RPMI8226 (cell line): Measurements from ENCODE around the gene DCBLD1.

Source experiments
- DNase-seq: peaks from one replicate; pipeline ENCODE4 v3.0.0-alpha.2; 2015

The DCBLD1 gene

DNA sequence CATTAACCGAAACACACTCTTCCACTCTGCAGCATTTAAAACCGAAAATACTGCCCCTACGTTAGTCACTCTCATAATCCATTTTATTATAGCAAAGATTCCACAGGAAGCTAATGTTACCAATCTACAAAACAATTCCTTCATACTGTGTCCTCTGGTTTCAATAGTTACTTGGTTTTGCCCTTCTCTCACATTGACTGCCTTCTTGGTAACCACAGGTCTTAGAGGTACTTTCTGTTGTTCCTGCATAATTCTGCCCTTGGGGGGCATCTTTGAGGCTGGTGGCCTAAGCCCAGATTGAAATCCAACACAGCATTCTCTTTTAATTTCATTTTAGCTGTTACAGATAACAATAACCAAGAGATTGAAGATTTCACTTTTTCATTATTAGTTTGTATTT, 9.8 kb upstream of the DCBLD1 start:
- DNase-seq: no peak

GRCh38 chr6:117473401-117473800, 9.1 kb upstream of the DCBLD1 start:
- no peak for DNase-seq

GRCh38 chr6:117477988-117478852, 4.3 kb upstream of the DCBLD1 start:
- peak; percentile 43 for DNase-seq

DNA sequence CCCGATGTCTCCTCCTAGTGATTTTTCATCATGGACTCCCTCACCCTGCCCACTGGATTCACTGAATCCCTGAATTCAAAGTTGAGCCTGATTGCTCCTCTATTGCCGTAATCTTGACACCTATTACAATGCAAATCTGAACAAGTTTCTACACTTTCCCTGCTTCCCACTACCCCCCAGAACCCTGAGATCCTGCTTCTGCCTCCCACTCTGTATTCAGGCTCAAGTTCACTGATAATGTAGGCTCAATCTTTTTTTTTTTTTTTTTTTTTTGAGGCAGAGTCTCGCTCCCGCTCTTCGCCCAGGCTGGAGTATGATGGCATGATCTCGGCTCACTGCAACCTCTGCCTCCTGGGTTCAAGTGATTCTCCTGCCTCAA, 3.6 kb upstream of the DCBLD1 start:
- no peak for DNase-seq

DNA sequence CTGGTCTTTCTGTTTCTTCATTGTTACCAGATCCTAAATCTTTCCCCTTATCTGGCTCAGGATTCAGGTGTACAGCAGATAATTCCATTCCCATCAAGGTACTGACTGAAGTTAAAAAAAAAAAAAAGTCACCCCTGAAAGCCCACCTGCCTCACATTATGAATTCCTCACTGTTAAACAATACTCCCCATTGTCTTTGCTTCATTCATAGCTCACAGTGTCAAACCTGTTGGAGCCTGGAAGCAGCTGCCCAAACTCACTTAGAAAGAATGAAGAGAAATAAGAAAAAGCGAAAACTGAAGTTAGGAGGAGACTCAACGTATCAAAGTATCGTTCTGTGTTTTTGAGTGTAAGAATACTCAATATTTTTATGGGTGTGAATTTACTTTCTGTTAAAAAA, 1.8 kb upstream of the DCBLD1 start:
- no peak for DNase-seq

DNA sequence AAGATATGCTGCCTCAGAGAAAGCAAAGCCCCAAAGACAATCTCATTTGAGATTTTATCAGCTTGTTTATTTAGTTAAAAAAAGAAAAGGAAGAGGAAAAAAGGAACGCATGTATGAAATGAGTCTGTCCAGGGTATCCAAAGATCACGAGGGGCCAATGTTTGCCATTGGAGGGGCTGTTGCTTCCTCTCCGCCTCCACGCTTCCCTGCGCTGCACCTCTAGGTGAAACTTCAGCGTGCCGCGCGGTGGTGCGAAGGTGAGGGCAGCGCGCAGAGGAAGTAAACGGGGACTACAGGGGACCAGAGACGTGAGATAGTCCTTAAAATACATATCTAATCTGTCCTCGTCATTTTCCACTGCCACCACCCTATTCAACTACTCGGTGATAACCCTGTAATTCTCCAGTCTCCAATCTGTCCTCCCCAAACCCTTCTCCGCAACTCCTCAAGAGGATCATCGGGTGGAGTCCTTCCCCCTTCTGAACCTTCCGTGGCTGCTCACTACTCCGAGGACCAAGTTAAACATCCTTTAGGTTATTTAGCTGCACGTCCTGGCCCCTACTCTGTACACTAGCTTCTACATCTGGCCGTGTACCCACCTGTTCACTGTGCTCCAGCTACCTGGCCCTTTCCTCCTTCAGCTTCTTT, 1.1 kb upstream of the DCBLD1 start:
- DNase-seq: no peak

GRCh38 chr6:117481926-117482239, 591 bp upstream of the DCBLD1 start:
- DNase-seq: peak; percentile 3

GRCh38 chr6:117483004-117483644, 650 bp downstream of the DCBLD1 start:
- peak; percentile 62 for DNase-seq

DNA sequence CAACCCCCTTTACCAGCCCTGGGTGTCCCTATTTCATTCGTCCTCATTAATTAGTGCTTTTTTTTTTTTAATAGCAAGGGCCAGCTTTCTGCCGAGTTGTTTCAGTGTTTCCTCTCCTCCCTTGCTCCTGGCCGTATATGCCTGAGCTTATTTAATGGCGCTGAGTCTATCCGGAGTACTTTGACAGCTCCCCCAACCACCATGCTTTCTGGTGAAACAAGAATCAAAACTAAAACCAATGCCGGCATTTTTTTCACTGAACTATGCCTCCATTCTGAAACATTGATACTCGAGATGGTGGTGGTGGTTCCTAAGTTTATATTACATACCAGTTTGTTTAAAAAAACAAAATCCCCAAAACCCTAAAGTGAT, 1.2 kb downstream of the DCBLD1 start:
- peak; percentile 43 for DNase-seq

DNA sequence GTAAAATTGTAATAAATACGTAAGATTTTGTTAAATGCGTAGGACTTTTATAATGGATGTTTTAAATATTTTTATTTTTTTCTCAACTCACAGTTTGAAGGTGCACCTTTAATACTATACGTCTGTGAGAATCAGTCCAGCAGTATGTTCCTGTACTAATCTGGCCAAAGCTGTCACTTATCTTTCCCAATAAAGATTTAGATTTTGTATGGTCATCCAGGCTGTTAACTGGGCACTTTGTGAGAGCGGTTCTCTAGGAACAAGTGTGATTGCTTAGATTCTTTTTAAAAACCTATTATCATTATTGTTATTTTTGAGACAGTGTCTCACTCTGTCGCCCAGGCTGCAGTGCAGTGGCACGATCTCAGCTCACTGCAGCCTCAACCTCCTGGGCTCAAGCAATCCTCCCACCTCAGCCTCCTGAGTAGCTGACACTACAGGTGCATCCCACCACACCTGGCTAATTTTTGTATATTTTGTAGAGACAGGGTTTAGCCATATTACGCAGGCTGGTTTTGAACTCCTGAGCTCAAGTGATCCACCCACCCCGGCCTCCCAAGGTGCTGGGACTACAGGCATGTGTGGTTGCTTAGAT, 1.7 kb downstream of the DCBLD1 start:
- no peak for DNase-seq

DNA sequence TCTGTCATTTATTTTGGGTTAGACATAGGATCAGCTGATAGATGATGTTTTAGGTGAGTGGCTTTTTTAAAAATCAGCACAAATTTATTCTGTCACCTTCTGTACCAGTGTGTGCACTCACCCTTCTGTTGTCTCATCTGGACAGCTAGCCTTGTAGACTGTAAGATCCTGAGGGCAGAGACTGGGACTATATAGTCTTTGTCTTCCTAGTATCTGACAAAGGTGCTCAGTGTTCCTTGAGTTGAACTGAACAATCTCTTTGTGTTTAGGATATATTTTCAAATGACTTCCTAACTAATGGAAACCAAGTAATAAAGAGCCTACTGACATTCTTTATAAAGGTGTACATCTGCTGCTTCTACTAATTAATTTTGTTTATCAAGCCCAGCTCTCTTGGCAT, 3.0 kb downstream of the DCBLD1 start:
- no peak for DNase-seq

DNA sequence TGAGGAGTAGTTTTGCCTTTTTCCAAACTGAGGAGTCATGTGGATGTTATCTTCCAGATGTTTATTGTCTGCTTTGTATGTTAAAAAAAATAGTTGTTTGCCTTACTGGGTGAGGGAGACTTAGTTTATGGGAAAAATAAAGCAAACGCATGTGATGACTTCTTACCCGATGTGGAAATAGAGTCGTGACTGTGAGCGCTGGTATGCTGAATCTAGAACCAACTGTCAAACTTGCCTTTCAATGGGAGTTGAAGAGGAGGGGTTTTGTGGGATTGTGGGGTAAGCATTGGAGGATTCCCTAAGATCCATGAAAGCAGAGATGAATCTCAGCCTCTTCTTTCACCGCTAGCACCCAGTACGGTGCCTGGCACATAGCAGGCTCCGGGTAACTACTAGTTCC, 5.3 kb downstream of the DCBLD1 start:
- DNase-seq: no peak

DNA sequence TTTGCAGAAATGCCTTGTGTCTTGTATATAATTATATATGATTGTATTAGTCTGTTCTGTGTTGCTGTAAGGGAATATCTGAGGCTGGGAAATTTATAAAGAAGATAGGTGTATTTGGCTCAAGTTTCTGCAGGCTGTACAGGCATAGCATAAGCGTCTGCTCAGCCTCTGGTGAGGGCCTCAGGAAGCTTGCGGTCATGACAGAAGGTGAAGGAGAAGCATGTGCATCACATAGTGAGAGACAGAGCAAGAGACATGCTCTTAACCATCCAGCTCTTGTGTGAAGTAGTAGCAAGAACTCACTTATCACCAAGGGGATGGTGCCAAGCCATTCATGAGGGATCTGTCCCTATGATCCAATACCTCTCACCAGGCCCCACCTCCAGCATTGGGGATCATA, 6.5 kb downstream of the DCBLD1 start:
- no peak for DNase-seq

GRCh38 chr6:117491916-117492315, 9.4 kb downstream of the DCBLD1 start:
- DNase-seq: no peak

DNA sequence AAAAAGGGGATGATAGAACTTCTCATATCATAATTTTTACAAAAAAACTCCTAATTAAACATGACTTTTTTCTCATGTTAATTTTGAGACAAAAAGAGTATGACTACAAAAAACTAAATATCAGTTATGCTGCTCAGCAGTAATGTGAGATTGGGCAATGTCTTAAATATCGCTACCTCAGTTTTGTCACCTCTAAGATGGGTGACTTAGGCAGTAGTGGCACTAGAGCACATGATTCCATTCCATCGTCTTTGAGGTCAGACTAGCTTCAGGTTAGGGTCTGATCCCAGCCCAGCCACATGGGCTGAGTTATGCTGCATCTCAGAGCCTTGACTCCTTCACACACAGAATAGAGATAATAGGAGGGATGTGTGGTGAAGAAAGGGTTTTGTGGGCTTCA, 11.0 kb downstream of the DCBLD1 start:
- DNase-seq: no peak

DNA sequence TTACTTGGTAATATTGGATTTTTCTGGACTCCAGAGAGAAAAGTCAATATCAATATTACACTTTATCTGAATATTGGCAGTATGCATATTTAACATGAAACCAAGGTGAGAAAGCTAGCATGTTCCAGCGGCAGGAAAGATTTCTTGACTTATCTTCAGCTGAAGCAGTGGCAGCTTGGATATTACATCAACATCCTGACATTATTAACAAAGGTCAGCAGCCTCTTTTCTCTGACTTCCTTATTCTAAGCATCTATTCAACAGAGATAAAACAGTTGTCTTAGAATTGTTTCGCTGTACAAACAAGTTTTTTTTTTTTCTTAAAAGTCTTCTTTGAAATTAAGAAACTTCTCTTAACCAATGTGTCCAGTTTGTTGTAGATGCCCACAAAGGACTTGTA, 11.8 kb downstream of the DCBLD1 start:
- no peak for DNase-seq

GRCh38 chr6:117494694-117495318, 12.3 kb downstream of the DCBLD1 start:
- DNase-seq: no peak

GRCh38 chr6:117495425-117495824, 13.0 kb downstream of the DCBLD1 start:
- no peak for DNase-seq

GRCh38 chr6:117495869-117496268, 13.4 kb downstream of the DCBLD1 start:
- DNase-seq: no peak

GRCh38 chr6:117496383-117496990, 14.0 kb downstream of the DCBLD1 start:
- no peak for DNase-seq

DNA sequence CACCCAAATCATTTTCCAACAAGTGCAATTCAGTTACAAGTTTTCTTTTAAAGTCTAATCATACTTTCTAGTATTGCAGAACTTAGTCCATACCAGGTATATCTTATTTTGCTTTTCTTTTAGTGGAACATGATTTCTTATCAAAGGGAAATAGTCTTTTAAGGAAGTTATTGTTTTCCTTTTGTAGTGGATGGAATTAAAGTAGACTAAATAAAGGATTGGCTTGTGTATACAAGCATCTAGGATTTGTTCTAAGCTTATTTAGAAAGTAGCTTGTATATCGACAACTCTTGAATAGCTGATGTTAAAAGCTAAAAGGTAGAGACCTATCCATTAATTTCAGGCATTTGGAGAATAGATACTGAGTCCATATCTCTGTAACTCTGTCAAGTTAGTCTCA, 14.8 kb downstream of the DCBLD1 start:
- DNase-seq: no peak

GRCh38 chr6:117498159-117498558, 15.7 kb downstream of the DCBLD1 start:
- no peak for DNase-seq

DNA sequence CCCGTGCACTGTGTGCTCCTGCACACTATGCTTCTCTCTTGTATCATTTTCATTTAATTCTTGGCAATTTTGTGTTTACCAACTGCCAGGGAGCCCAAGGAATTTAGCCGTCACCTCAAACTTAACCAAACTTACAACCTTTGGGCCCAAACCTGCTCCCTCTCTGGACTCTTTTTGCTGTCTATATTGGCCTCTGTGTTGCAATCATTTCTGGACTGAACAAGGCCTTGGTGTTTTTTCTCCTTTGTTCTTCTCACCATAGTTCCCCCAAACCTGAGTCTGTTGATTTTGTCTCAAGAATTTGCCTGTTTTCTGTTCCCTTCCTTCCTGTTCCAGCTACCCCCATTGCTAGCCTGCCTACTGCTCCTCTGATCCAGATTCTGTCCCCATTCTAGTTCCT, 19.2 kb downstream of the DCBLD1 start:
- no peak for DNase-seq
